ENCODE measurements around the gene CTAGE9.
"Not testable (repeated sequence)": the region's sequence is repeated elsewhere in the genome, so short reads cannot be mapped to it uniquely, and the experiment has no call there.

CTAGE9 gene

GRCh38 chr6:131710917-131711316, at the start of gene CTAGE9:
CTAGE9 (minus strand) TSS chr6:131711017; CDS start chr6:131711017, 0 bp downstream.
- not testable (repeated sequence) for DNase-seq (ENCODE audit: low read depth, low spot score)

DNA sequence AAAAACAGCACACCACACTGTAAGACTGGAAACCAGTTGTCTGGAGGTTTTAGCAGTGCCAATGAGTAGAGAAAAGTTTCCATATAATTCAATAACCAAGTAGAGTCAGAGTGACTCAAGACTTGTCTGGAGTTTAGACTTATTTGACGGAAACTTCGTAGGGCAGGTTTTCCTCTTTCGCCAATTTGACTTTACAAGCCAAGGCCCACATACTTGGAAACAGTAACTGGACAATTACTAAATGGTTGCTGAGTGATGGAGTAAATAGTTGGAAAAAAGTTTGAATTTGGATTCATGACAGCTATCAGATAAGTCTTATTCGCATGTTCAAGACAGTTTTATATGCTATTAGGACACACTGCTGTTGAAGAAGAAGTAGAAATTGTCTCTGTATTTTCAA, 48.1 kb upstream of the CTAGE9 start:
- DNase-seq (ENCODE audit: low read depth, low spot score): no peak

DNA sequence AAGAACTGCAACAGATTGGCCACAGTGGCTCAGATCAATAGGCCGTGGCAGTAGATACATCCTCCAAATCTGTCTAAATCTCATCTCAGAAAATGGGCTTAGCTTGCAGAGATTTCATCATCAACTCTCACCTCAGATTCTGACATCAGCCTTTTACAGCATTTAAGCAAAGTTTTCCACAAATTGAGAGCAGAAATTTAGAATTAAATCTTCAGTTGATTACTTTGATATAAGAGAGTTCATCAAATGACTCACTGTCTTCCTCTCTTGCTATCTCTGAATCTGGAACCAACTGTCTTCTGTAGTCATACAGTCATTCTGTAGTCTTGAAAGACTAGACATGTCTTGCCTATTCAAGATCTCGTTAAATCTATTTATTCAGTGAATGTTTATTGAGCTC, 45.2 kb upstream of the CTAGE9 start:
- no peak for DNase-seq (ENCODE audit: low read depth, low spot score)

DNA sequence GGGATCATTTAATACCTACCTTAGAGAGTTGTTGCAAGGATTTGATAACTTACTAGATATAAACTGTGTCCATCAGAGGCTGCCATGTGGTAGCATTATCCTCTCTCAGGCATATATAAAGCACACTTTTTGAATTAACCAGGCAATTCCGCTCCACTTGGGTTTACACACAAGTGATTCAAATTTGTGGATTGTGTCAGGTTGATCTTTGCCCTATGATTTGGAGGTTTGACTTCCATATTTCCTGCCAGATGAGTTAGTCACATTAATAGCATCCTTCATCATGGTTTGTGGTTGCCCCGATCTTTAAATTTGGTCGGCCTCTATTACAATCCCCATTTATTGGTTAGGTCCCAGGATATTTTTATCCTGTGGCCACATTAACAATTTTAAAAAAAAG, 44.8 kb upstream of the CTAGE9 start:
- no peak for DNase-seq (ENCODE audit: low read depth, low spot score)

GRCh38 chr6:131754715-131755567, 44.1 kb upstream of the CTAGE9 start:
- no peak for DNase-seq (ENCODE audit: low read depth, low spot score)

DNA sequence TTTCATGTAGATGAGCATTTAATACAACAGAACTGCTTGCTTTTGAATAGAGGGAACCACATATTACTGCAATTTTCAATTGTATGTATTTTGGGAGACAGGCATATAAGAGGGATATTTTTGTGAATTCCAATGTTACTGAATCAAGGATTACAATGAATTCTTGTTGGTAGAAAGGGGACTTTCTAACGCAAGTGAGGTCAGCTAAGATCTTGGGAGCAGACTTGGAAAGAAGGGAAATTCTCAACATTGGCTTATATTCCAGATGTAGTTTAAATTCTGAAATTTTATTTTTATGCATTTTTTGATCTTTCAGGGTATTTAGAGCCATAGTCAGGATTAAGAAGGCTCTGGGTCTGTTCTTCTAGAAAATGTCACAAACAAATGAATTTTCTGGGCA, 43.3 kb upstream of the CTAGE9 start:
- no peak for DNase-seq (ENCODE audit: low read depth, low spot score)

GRCh38 chr6:131751012-131751715, 40.3 kb upstream of the CTAGE9 start:
- DNase-seq (ENCODE audit: low read depth, low spot score): not testable (repeated sequence)

GRCh38 chr6:131749023-131749422, 38.2 kb upstream of the CTAGE9 start:
- no peak for DNase-seq (ENCODE audit: low read depth, low spot score)

- DNase-seq (ENCODE audit: low read depth, low spot score): no peak
Observed at GRCh38 chr6:131747821-131748353, 37.1 kb upstream of the CTAGE9 start.

- DNase-seq (ENCODE audit: low read depth, low spot score): no peak
Observed at GRCh38 chr6:131745476-131745875, 34.7 kb upstream of the CTAGE9 start.

GRCh38 chr6:131744432-131745287, 33.8 kb upstream of the CTAGE9 start:
- DNase-seq (ENCODE audit: low read depth, low spot score): no peak

- no peak for DNase-seq (ENCODE audit: low read depth, low spot score)
Observed at GRCh38 chr6:131741688-131742393, 31.0 kb upstream of the CTAGE9 start.

GRCh38 chr6:131740161-131740560, 29.3 kb upstream of the CTAGE9 start:
- DNase-seq (ENCODE audit: low read depth, low spot score): no peak

DNA sequence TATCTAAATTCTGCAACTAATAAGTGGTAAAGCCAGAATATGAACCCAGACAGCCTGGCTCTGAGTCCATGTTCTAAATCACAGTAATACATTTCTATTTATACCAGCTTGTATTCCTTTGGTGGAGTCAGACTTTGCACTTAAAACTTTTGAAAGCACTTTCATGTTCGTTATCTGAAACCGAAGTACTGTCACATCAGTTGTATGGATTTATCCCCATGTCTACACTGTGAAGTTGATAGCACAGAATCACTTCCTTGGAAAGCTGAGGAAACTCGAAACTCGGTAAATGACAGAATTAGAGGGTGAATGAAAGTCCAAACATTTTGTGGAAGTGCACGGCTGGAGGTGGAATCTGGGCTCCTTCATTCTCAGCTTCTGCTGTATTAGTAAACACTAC, 28.3 kb upstream of the CTAGE9 start:
- no peak for DNase-seq (ENCODE audit: low read depth, low spot score)

GRCh38 chr6:131736811-131737210, 26.0 kb upstream of the CTAGE9 start:
- DNase-seq (ENCODE audit: low read depth, low spot score): no peak

GRCh38 chr6:131736003-131736596, 25.3 kb upstream of the CTAGE9 start:
- no peak for DNase-seq (ENCODE audit: low read depth, low spot score)

GRCh38 chr6:131733376-131734016, 22.7 kb upstream of the CTAGE9 start:
- no peak for DNase-seq (ENCODE audit: low read depth, low spot score)

- DNase-seq (ENCODE audit: low read depth, low spot score): no peak
Observed at GRCh38 chr6:131731224-131731623, 20.4 kb upstream of the CTAGE9 start.

- no peak for DNase-seq (ENCODE audit: low read depth, low spot score)
Observed at GRCh38 chr6:131730264-131730663, 19.4 kb upstream of the CTAGE9 start.

DNA sequence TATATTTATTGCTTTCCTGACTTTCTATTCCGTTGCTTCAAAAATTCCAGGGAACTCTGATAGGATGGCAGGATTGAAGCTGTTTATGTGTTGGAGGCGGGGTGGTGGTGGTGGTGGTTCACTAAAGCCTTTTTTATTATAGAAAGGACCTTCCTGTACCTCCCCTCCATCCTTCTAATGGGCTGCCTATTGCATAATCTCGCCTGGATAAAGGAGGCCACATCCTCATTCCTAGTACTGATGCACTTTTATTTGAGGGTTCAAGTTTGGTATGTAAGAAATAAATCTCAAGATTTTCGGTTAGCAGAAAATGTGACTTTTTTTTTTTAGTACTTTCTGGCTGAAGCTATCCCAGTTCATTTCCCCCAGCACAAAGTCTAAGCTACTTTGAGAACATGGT, 18.7 kb upstream of the CTAGE9 start:
- DNase-seq (ENCODE audit: low read depth, low spot score): no peak

All from activated CD4-positive, CD25-positive, alpha-beta regulatory T cell treated with anti-CD3 and anti-CD28 coated beads, Interleukin-2, amount 50 U/mL, for 16 hours (primary cell).